ENCODE results near the gene HCFC2. TPM values are rescaled to one million over a fixed set of nuclear protein-coding genes. Genes with fewer than 3 reads are reported as not detected.
"Not testable (repeated sequence)": the region's sequence is repeated elsewhere in the genome, so short reads cannot be mapped to it uniquely, and the experiment has no call there.

The HCFC2 gene
- total and polyA plus RNA-seq, 8 donors, result 2.9 to 50.1 (median 11.9) TPM

- 82 to 100% (median 93%) methylated on average over 2 of the region's 2 CpGs for WGBS, 5 donors
- DNase-seq, result no peak
- H3K27me3 ChIP-seq, result no peaks in the 10 kb centered on the region
- H3K4me1 ChIP-seq, result no peaks in the 10 kb centered on the region
- H3K36me3 ChIP-seq, result peaks cover 0 to 3% (median 0%) of the 10 kb centered on the region in 4 donors
- TF ChIP-seq POLR2AphosphoS5 (IDR thresholded peaks at IDR 0.05), result no peak
- no peak for TF ChIP-seq POLR2A (IDR thresholded peaks at IDR 0.05)
- no peak for TF ChIP-seq CTCF (IDR thresholded peaks at IDR 0.05)
- no peak for TF ChIP-seq EP300 (IDR thresholded peaks at IDR 0.05)
- H3K4me3 ChIP-seq, result no peak overlapping the region
- H3K27ac ChIP-seq, result no peak overlapping the region
- peaks cover 0 to 11% (median 6%) of the 10 kb centered on the region in 4 donors for H3K9me3 ChIP-seq
- intact Hi-C loops (cut with DNase I; ENCODE audit: low total_unique reads), result no loop called here
Observed at GRCh38 chr12:104025771-104026170, 38.6 kb upstream of the HCFC2 start.

- Histone ChIP-seq H3K36me3 (no peaks in the 10 kb centered on the region), H3K9me3 (peaks cover 0 to 11% (median 6%) of the 10 kb centered on the region in 4 donors), H3K27ac (no peak overlapping the region), H3K4me3 (no peak overlapping the region), H3K27me3 (no peaks in the 10 kb centered on the region), H3K4me1 (no peaks in the 10 kb centered on the region)
- no peak for DNase-seq
- WGBS, 5 donors, result 60 to 64% (median 62%) methylated on average over 5 of the region's 5 CpGs
- intact Hi-C loops (cut with DNase I; ENCODE audit: low total_unique reads), result no loop called here
- no peak for TF ChIP-seq POLR2A (IDR thresholded peaks at IDR 0.05)
Observed at GRCh38 chr12:104026841-104027599, 37.3 kb upstream of the HCFC2 start.

- DNase-seq; H3K9me3 ChIP-seq; H3K27me3 ChIP-seq; H3K4me1 ChIP-seq; intact Hi-C loops (cut with DNase I; ENCODE audit: low total_unique reads); H3K27ac ChIP-seq; H3K36me3 ChIP-seq; H3K4me3 ChIP-seq: not testable (repeated sequence)
- WGBS, 5 donors, result 84 to 93% (median 90%) methylated on average over 7 to 16 of the region's 27 CpGs
Observed at GRCh38 chr12:104030596-104030995, 33.7 kb upstream of the HCFC2 start.

- H3K27ac ChIP-seq; H3K27me3 ChIP-seq; H3K9me3 ChIP-seq; H3K4me1 ChIP-seq; H3K4me3 ChIP-seq; intact Hi-C loops (cut with DNase I; ENCODE audit: low total_unique reads); DNase-seq; H3K36me3 ChIP-seq: not testable (repeated sequence)
- 82 to 94% (median 89%) methylated on average over 2 of the region's 2 CpGs for WGBS, 5 donors
Observed at GRCh38 chr12:104036143-104036542, 28.2 kb upstream of the HCFC2 start.

GRCh38 chr12:104039769-104040168 lies 24.6 kb upstream of the HCFC2 start:
- WGBS, 5 donors, result 86 to 100% (median 93%) methylated on average over 1 of the region's 1 CpG
- H3K4me3 ChIP-seq; DNase-seq; H3K9me3 ChIP-seq; H3K4me1 ChIP-seq; intact Hi-C loops (cut with DNase I; ENCODE audit: low total_unique reads); H3K36me3 ChIP-seq; H3K27ac ChIP-seq; H3K27me3 ChIP-seq: not testable (repeated sequence)

GRCh38 chr12:104042580-104042979 lies 21.8 kb upstream of the HCFC2 start:
- Histone ChIP-seq H3K4me3 (no peak overlapping the region), H3K4me1 (peaks cover 0 to 11% (median 5%) of the 10 kb centered on the region in 4 donors), H3K27ac (no peak overlapping the region), H3K36me3 (no peaks in the 10 kb centered on the region), H3K9me3 (no peaks in the 10 kb centered on the region), H3K27me3 (no peaks in the 10 kb centered on the region)
- DNase-seq, result no peak
- intact Hi-C loops (cut with DNase I; ENCODE audit: low total_unique reads), result no loop called here
- TF ChIP-seq CTCF (IDR thresholded peaks at IDR 0.05) (no peak), POLR2AphosphoS5 (IDR thresholded peaks at IDR 0.05) (no peak), POLR2A (IDR thresholded peaks at IDR 0.05) (no peak), EP300 (IDR thresholded peaks at IDR 0.05) (no peak)
- 65 to 79% (median 77%) methylated on average over 1 of the region's 1 CpG for WGBS, 5 donors
